ENCODE results near the gene POLQ. TPM values are rescaled to one million over a fixed set of nuclear protein-coding genes. Genes with fewer than 3 reads are reported as not detected.

Gene POLQ
- total RNA-seq, 1 donor from 2014 or later, result 2.5 TPM

- DNase-seq (ENCODE audit: extremely low spot score in 2 of 2), result no peak
- no peak overlapping the region for H3K4me3 ChIP-seq
- no peaks in the 10 kb centered on the region for H3K4me1 ChIP-seq
- no peak overlapping the region for H3K27ac ChIP-seq
- intact Hi-C loops (cut with DNase I), result no loop called here
- TF ChIP-seq POLR2AphosphoS5 (IDR thresholded peaks at IDR 0.05; ENCODE audit: insufficient read depth in 1 of 2, low read depth in 1 of 2), result no peak
- no peak for TF ChIP-seq POLR2A (IDR thresholded peaks at IDR 0.05)
- no peak for TF ChIP-seq CTCF (IDR thresholded peaks at IDR 0.05)
- no peaks in the 10 kb centered on the region for H3K36me3 ChIP-seq
- no peaks in the 10 kb centered on the region for H3K9me3 ChIP-seq
- H3K27me3 ChIP-seq, result no peaks in the 10 kb centered on the region
These were observed 14.5 kb downstream of the POLQ start for GRCh38 chr3:121531269-121531668.

GRCh38 chr3:121529308-121529707 is 16.5 kb downstream of the POLQ start:
- no peaks in the 10 kb centered on the region for H3K4me1 ChIP-seq
- no peak for DNase-seq (ENCODE audit: extremely low spot score in 2 of 2)
- intact Hi-C loops (cut with DNase I), result no loop called here
- TF ChIP-seq POLR2AphosphoS5 (IDR thresholded peaks at IDR 0.05; ENCODE audit: insufficient read depth in 1 of 2, low read depth in 1 of 2) (no peak), CTCF (IDR thresholded peaks at IDR 0.05) (no peak), POLR2A (IDR thresholded peaks at IDR 0.05) (no peak)
- H3K27ac ChIP-seq, result no peak overlapping the region
- no peaks in the 10 kb centered on the region for H3K27me3 ChIP-seq
- no peaks in the 10 kb centered on the region for H3K9me3 ChIP-seq
- H3K4me3 ChIP-seq, result no peak overlapping the region
- H3K36me3 ChIP-seq, result no peaks in the 10 kb centered on the region

GRCh38 chr3:121520510-121520909 is 25.3 kb downstream of the POLQ start:
- Histone ChIP-seq H3K4me1 (no peaks in the 10 kb centered on the region), H3K9me3 (peaks cover 4% of the 10 kb centered on the region), H3K27me3 (no peaks in the 10 kb centered on the region), H3K36me3 (no peaks in the 10 kb centered on the region), H3K4me3 (no peak overlapping the region), H3K27ac (no peak overlapping the region)
- no peak for TF ChIP-seq CTCF (IDR thresholded peaks at IDR 0.05)
- no peak for TF ChIP-seq POLR2AphosphoS5 (IDR thresholded peaks at IDR 0.05; ENCODE audit: insufficient read depth in 1 of 2, low read depth in 1 of 2)
- no peak for TF ChIP-seq POLR2A (IDR thresholded peaks at IDR 0.05)
- DNase-seq (ENCODE audit: extremely low spot score in 2 of 2), result no peak
- intact Hi-C loops (cut with DNase I), result no loop called here

- no peak for DNase-seq (ENCODE audit: extremely low spot score in 2 of 2)
- H3K27me3 ChIP-seq, result no peaks in the 10 kb centered on the region
- H3K36me3 ChIP-seq, result no peaks in the 10 kb centered on the region
- TF ChIP-seq POLR2A (IDR thresholded peaks at IDR 0.05) (no peak), CTCF (IDR thresholded peaks at IDR 0.05) (no peak), POLR2AphosphoS5 (IDR thresholded peaks at IDR 0.05; ENCODE audit: insufficient read depth in 1 of 2, low read depth in 1 of 2) (no peak)
- H3K4me1 ChIP-seq, result no peaks in the 10 kb centered on the region
- H3K9me3 ChIP-seq, result peaks cover 4% of the 10 kb centered on the region
- H3K4me3 ChIP-seq, result no peak overlapping the region
- intact Hi-C loops (cut with DNase I), result no loop called here
- no peak overlapping the region for H3K27ac ChIP-seq
These were observed 27.7 kb downstream of the POLQ start for GRCh38 chr3:121517953-121518655.

- DNase-seq (ENCODE audit: extremely low spot score in 2 of 2), result no peak
- no peak overlapping the region for H3K27ac ChIP-seq
- no peaks in the 10 kb centered on the region for H3K4me1 ChIP-seq
- no peaks in the 10 kb centered on the region for H3K27me3 ChIP-seq
- peaks cover 4% of the 10 kb centered on the region for H3K9me3 ChIP-seq
- no peak overlapping the region for H3K4me3 ChIP-seq
- TF ChIP-seq CTCF (IDR thresholded peaks at IDR 0.05) (no peak), POLR2AphosphoS5 (IDR thresholded peaks at IDR 0.05; ENCODE audit: insufficient read depth in 1 of 2, low read depth in 1 of 2) (no peak), POLR2A (IDR thresholded peaks at IDR 0.05) (no peak)
- intact Hi-C loops (cut with DNase I), result no loop called here
- H3K36me3 ChIP-seq, result no peaks in the 10 kb centered on the region
These were observed 29.9 kb downstream of the POLQ start for GRCh38 chr3:121515862-121516261.
